ENCODE results near the gene IQSEC3. TPM values are rescaled to one million over a fixed set of nuclear protein-coding genes. Genes with fewer than 3 reads are reported as not detected.

The IQSEC3 gene
- total RNA-seq, 4 donors from 2014 or later: 0.02 to 0.36 (median 0.07) TPM

- Histone ChIP-seq H3K4me1 (peaks cover 13 to 28% of the 10 kb centered on the region in 2 donors), H3K4me3 (no peak overlapping the region), H3K27me3 (no peaks in the 10 kb centered on the region), H3K36me3 (no peaks in the 10 kb centered on the region), H3K27ac (no peak overlapping the region), H3K9me3 (no peaks in the 10 kb centered on the region)
- intact Hi-C loops (cut with DNase I; ENCODE audit: low total_unique reads): no loop called here
- TF ChIP-seq POLR2A (IDR thresholded peaks at IDR 0.05): no peak
- no peak for TF ChIP-seq CTCF (IDR thresholded peaks at IDR 0.05 in 4 of 5, conservative IDR thresholded peaks at IDR 0.05 in 1 of 5)
- in situ Hi-C loops (cut with MboI; ENCODE audit: low sequenced_read_pairs in 4 of 4): no loop called here
- no peak for DNase-seq
- no peak for ATAC-seq
Measured at GRCh38 chr12:197911-198695, 131.5 kb downstream of the IQSEC3 start.

- H3K9me3 ChIP-seq: no peaks in the 10 kb centered on the region
- intact Hi-C loops (cut with DNase I; ENCODE audit: low total_unique reads) (no loop called here), in situ Hi-C loops (cut with MboI; ENCODE audit: low sequenced_read_pairs in 4 of 4) (no loop called here)
- ATAC-seq (no peak), DNase-seq (no peak)
- peaks cover 13 to 28% of the 10 kb centered on the region in 2 donors for H3K4me1 ChIP-seq
- no peak for TF ChIP-seq POLR2A (IDR thresholded peaks at IDR 0.05)
- TF ChIP-seq CTCF (IDR thresholded peaks at IDR 0.05 in 4 of 5, conservative IDR thresholded peaks at IDR 0.05 in 1 of 5): no peak
- no peaks in the 10 kb centered on the region for H3K36me3 ChIP-seq
- no peaks in the 10 kb centered on the region for H3K27me3 ChIP-seq
- H3K27ac ChIP-seq: no peak overlapping the region
- no peak overlapping the region for H3K4me3 ChIP-seq
Measured at GRCh38 chr12:198705-199104, 132.1 kb downstream of the IQSEC3 start.

GRCh38 chr12:201361-201760 lies 134.8 kb downstream of the IQSEC3 start:
- no peaks in the 10 kb centered on the region for H3K9me3 ChIP-seq
- in situ Hi-C loops (cut with MboI; ENCODE audit: low sequenced_read_pairs in 4 of 4) (no loop called here), intact Hi-C loops (cut with DNase I; ENCODE audit: low total_unique reads) (no loop called here)
- no peak for ATAC-seq
- H3K36me3 ChIP-seq: no peaks in the 10 kb centered on the region
- H3K27ac ChIP-seq: peak overlapping the region in 1 of 4 donors; percentile 80
- DNase-seq: no peak
- TF ChIP-seq CTCF (IDR thresholded peaks at IDR 0.05 in 4 of 5, conservative IDR thresholded peaks at IDR 0.05 in 1 of 5) (no peak), POLR2A (IDR thresholded peaks at IDR 0.05) (no peak)
- no peak overlapping the region for H3K4me3 ChIP-seq
- peaks cover 0 to 3% (median 0%) of the 10 kb centered on the region in 3 donors for H3K27me3 ChIP-seq
- peaks cover 13 to 28% of the 10 kb centered on the region in 2 donors for H3K4me1 ChIP-seq

GRCh38 chr12:202081-202731 lies 135.6 kb downstream of the IQSEC3 start:
- Histone ChIP-seq H3K9me3 (no peaks in the 10 kb centered on the region), H3K4me3 (peak overlapping the region in 1 of 4 donors; percentile 25), H3K27ac (peak overlapping the region; percentile 68 to 80 (median 76)), H3K4me1 (peaks cover 13 to 28% of the 10 kb centered on the region in 2 donors), H3K36me3 (no peaks in the 10 kb centered on the region), H3K27me3 (peaks cover 0 to 3% (median 0%) of the 10 kb centered on the region in 3 donors)
- TF ChIP-seq CTCF (IDR thresholded peaks at IDR 0.05 in 4 of 5, conservative IDR thresholded peaks at IDR 0.05 in 1 of 5): no peak
- no peak for TF ChIP-seq POLR2A (IDR thresholded peaks at IDR 0.05)
- intact Hi-C loops (cut with DNase I; ENCODE audit: low total_unique reads): no loop called here
- DNase-seq (peak; percentile 32 to 66), ATAC-seq (peak; percentile 62 to 82)
- in situ Hi-C loops (cut with MboI; ENCODE audit: low sequenced_read_pairs in 4 of 4): no loop called here
